Sigmoid colon (tissue), 4 donors: ENCODE data around the gene DDX50.

Experiments used
- CTCF ChIP-seq, 4 experiments: fragments of 450-650 bp in 3 of 4; fragments of 200-600 bp in 1 of 4; IDR thresholded peaks; one replicate each; pipeline ENCODE4 v1.5.1; 2016 to 2019; ENCODE audit warnings: antibody characterized with exemption in 4 of 4, mild to moderate bottlenecking in 3 of 4, moderate library complexity in 2 of 4
- EP300 ChIP-seq, 4 donors: sonication (generic); formaldehyde crosslinking; IDR thresholded peaks; one replicate each; pipeline ENCODE4 v1.6.1; 2017; ENCODE audit warnings: antibody characterized with exemption in 4 of 4

DNA sequence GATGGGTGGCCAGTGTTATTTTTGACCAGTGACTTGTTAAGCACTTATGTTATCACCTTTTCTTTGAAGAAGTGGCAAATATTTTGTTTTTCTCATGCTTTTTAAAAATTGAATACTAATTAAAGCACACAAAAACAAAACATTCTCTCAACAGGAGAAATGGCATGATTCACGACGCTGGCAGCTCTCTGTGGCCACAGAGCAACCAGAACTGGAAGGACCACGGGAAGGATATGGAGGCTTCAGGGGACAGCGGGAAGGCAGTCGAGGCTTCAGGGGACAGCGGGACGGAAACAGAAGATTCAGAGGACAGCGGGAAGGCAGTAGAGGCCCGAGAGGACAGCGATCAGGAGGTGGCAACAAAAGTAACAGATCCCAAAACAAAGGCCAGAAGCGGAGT lies 81.3 kb downstream of the DDX50 start:
- no peak for TF ChIP-seq CTCF (IDR thresholded peaks at IDR 0.05)
- no peak for TF ChIP-seq EP300 (IDR thresholded peaks at IDR 0.05)
